ENCODE results near the gene CAMSAP3.

The CAMSAP3 gene, protein sequence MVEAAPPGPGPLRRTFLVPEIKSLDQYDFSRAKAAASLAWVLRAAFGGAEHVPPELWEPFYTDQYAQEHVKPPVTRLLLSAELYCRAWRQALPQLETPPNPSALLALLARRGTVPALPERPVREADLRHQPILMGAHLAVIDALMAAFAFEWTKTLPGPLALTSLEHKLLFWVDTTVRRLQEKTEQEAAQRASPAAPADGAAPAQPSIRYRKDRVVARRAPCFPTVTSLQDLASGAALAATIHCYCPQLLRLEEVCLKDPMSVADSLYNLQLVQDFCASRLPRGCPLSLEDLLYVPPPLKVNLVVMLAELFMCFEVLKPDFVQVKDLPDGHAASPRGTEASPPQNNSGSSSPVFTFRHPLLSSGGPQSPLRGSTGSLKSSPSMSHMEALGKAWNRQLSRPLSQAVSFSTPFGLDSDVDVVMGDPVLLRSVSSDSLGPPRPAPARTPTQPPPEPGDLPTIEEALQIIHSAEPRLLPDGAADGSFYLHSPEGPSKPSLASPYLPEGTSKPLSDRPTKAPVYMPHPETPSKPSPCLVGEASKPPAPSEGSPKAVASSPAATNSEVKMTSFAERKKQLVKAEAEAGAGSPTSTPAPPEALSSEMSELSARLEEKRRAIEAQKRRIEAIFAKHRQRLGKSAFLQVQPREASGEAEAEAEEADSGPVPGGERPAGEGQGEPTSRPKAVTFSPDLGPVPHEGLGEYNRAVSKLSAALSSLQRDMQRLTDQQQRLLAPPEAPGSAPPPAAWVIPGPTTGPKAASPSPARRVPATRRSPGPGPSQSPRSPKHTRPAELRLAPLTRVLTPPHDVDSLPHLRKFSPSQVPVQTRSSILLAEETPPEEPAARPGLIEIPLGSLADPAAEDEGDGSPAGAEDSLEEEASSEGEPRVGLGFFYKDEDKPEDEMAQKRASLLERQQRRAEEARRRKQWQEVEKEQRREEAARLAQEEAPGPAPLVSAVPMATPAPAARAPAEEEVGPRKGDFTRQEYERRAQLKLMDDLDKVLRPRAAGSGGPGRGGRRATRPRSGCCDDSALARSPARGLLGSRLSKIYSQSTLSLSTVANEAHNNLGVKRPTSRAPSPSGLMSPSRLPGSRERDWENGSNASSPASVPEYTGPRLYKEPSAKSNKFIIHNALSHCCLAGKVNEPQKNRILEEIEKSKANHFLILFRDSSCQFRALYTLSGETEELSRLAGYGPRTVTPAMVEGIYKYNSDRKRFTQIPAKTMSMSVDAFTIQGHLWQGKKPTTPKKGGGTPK

DNA sequence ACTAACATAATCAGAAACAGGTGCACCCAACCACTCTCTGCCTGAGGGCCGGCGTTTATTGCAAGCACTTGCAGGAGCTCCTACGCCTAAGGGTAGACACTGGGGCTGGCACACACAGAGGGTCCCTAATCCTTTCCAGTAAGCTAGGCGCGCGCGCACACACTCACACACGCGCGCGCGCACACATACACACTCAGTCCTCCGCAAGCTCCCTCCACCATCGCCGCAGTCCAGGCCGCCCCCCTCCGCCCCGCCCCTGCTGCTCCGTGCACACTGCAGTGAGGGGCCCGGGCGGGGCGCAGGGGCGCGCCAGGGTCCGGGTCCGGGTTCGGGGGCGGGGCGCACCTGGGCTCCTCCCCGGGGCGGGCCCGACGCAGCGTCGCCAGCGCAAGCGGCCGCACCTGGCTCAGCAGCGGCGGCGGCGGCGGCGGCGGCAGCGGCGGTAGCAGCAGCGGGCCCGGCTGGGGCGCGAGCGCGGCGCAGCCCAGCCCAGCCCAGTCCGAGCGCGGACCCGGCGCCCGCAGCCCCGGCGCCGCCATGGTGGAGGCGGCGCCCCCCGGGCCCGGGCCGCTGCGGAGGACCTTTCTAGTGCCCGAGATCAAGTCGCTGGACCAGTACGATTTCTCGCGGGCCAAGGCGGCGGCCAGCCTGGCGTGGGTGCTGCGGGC, at the start of gene CAMSAP3:
CAMSAP3 (plus strand) TSS at position 398 of the 668 bp plus-strand sequence; CDS start at position 538, 140 bp downstream.
- DNase-seq (ENCODE audit: low read depth), result no peak

DNA sequence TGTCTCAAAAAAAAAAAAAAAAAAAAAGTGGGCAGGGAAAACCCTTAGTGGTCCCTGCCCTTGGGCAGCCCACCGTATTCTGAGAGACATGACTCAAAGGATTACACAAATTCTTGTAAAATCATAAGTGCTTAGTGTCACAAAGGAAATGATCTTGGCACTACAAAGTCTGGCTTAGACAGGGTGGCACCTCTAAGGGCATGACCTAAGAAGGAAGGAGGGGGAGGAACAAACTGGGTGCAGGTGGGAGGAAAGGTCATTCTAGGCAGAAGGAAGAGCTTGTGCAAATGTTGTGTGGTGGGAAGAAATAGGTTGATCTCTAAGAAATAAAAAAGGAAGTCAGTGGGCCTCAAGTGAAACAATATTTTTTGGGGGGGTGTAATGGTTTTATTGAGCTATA, 49.8 kb upstream of the CAMSAP3 start:
- no peak for DNase-seq (ENCODE audit: low read depth)

DNA sequence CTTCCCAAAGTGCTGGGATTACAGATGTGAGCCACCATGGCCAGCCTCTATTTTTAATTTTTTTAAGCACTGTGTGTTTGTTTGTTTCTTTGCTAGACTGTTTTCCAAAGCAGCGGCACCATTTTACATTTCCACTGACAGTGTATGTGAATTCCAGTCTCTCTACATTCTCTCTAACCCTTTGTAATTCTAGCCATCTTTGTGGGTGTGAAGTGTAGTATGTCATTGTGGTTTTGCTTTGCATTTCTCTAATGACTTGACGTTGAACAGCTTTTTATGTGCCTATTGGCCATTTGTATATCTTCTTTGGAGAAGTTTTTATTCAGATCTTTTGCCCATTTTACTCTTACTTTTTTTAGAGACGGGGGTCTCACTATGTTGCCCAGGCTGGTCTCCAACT, 48.5 kb upstream of the CAMSAP3 start:
- no peak for DNase-seq (ENCODE audit: low read depth)

DNA sequence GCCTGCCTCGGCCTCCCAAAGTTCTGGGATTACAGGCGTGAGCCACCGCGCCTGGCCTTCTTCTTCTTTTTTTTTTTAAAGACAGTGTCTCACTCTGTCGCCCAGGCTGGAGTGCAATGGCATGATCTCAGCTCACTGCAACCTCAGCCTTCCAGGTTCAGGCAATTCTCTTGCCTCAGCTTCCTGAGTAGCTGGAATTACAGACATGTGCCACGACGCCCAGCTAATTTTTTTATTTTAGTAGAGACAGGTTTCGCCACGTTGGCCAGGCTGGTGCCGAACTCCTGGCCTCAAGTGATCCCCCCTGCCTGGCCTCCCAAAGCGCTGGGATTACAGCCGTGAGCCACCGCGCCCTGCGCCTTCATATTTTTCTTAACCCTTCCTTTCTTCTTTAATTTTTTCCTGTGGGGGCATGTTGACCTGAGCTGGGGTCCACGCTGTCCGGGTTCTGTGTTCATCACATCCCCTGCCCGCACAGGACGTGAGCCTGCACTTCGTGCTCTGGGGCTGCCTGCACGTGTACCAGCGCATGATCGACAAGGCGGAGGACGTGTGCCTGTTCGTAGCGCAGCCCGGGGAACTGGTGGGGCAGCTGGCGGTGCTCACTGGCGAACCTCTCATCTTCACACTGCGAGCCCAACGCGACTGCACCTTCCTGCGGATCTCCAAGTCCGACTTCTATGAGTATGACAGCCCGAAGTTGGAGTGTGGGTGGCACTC, 46.1 kb upstream of the CAMSAP3 start:
- DNase-seq (ENCODE audit: low read depth), result no peak

DNA sequence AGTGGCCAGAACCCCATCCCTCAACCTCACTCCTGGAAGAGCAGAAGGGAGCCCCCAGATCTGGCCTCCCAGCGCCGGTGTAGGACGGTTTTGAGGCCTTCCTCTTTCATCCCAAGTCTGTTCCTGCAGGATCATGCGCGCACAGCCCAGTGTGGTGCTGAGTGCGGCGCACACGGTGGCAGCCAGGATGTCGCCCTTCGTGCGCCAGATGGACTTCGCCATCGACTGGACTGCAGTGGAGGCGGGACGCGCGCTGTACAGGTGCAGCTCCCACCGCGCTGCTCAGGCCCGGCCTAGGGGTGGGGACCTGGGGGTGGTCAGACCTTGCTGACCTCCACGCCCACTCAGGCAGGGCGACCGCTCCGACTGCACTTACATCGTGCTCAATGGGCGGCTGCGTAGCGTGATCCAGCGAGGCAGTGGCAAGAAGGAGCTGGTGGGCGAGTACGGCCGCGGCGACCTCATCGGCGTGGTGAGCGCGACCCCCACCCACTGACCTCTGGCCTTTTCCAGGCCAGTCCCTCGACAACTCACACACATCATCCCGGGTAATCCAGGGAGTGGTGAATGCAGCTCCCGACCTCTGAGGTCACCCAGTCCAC, 45.4 kb upstream of the CAMSAP3 start:
- no peak for DNase-seq (ENCODE audit: low read depth)

DNA sequence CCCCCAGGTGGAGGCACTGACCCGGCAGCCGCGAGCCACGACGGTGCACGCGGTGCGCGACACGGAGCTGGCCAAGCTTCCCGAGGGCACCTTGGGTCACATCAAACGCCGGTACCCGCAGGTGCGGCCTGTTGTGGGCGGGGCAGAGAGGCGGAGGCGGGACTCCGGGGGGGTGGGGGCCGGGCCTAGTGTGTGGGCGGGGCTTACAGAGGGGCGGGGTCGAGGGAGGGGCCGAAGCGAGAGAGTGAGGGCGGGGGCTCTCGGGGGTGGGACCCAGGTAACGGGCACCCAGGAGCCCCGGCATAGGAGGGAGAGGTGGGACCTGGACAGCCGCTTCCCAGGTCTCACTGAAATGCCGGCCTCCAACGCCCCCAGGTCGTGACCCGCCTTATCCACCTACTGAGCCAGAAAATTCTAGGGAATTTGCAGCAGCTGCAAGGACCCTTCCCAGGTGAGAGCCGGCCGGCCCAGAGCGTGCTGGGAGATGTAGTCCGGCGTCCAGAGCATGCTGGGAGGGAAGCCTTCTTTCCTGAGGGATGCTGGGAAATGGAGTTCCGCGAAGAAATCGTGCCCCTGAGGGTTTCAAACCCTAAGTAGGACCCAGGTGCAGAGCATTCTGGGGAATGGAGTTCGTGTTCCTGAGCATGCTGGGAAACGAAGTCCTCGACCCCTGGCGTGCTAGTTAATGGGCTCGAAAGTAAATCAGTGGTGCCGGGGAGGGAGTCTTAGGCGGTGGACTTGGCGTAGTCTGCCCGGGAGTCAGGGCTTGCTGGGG, 44.5 kb upstream of the CAMSAP3 start:
- DNase-seq (ENCODE audit: low read depth), result no peak

DNA sequence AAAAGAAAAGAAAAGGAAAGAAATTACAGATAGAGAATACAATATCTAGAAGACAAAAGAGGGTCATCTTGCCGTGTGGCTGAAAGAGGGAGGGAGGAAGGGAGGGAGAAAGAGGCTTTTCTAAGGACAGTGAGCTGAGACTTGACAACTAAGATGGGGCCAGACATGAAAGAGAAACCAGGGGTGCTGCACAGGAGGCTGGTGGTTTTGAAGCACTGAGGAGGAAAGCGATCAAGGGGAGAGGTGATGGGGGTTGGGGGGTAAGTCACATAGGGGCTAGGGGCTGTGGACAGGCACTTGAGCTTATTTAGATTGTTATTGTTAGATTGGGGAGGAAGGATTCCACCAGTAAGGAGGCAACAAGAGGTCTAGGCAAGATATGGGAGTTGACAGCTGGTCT, 42.9 kb upstream of the CAMSAP3 start:
- no peak for DNase-seq (ENCODE audit: low read depth)

DNA sequence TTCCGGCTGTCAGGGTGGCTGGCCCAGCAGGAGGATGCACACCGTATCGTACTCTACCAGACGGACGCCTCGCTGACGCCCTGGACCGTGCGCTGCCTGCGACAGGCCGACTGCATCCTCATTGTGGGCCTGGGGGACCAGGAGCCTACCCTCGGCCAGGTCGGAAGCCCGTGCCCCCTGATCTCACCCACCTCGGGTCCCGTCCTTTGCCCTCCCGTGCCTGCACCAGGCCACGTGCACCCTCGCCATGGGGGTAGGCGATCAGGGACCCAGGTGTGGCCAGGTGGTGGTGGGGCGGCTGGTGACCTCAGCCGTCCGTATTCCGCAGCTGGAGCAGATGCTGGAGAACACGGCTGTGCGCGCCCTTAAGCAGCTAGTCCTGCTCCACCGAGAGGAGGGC, 41.1 kb upstream of the CAMSAP3 start:
- no peak for DNase-seq (ENCODE audit: low read depth)

DNA sequence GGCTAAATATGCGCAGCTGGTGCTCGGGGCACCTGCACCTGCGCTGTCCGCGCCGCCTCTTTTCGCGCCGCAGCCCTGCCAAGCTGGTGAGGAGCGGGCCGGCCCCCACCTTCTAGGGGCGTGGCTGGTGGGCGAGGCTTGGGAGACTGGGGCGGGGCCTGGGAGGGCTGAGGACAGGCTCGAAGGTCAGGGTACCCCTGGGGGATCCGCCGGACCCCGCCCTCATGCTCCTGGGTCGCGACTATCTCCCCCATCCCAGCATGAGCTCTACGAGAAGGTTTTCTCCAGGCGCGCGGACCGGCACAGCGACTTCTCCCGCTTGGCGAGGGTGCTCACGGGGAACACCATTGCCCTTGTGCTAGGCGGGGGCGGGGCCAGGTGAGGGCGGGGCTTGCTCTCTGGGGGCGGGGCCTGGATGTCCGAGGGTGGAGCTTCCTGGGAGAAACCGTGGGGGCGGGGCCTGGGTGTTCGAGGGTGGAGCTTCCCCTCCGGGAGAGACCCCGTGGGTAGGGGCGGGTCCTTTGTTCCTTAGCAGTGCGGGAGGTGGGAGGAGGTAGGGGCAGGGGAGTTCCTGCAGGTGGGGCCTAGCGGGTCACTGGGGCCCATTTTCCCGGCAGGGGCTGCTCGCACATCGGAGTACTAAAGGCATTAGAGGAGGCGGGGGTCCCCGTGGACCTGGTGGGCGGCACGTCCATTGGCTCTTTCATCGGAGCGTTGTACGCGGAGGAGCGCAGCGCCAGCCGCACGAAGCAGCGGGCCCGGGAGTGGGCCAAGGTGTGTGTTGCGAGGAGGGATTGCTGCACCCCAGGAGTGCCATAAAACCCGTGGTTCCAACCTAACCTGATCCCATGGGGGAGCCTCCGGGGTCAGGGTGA, 40.4 kb upstream of the CAMSAP3 start:
- DNase-seq (ENCODE audit: low read depth), result no peak

DNA sequence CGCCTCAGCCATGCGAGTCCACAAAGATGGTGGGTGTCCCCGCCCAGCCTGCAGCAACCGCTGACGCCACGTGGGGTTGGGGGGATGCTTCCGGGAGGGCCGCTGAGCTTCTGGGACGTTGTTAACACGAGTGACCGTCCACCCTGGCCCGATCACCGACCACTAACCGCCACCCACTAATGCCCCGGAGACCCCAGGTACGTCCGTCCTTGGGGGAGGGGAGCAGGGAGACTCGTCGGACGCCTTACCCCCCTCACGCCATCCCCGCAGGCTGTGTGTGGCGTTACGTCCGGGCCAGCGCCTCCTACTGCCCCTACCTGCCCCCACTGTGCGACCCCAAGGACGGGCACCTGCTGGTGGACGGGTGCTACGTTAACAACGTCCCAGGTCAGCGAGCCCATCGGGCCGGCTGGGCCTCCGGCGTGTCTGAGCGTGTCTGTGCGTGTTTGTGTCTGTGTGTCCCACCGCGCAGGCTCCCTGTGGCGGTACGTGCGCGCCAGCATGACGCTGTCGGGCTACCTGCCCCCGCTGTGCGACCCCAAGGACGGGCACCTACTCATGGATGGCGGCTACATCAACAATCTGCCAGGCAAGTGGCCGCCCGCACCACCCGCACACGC, 38.9 kb upstream of the CAMSAP3 start:
- no peak for DNase-seq (ENCODE audit: low read depth)

DNA sequence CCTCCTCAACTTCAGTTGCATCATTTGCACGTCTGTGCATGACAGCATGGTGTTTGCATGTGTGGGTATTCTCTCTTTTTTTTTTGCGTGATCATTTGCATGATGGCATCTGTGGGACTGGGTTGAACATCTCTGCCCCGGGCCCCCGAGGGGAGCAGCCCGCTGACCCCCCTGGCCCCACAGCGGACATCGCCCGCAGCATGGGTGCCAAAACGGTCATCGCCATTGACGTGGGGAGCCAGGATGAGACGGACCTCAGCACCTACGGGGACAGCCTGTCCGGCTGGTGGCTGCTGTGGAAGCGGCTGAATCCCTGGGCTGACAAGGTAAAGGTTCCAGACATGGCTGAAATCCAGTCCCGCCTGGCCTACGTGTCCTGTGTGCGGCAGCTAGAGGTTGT, 37.0 kb upstream of the CAMSAP3 start:
- DNase-seq (ENCODE audit: low read depth), result no peak

DNA sequence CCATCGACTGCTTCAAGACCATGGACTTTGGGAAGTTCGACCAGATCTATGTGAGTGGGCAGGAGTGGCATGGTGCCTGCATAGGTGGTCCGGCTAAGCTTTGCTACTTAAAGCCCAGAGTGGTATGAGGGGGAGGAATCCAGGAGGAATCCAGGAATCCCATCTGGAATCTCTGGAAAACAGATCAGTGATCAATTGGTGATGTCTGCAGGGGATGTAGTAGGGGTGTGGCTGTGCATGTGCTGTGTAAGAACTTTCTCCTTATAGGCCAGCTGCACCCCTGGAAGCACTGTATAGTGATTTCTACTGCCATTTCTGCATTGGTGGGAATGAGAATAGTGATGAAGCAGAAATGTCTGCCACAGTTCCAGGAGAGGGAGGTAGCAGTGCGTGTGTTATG, 36.6 kb upstream of the CAMSAP3 start:
- DNase-seq (ENCODE audit: low read depth), result no peak

DNA sequence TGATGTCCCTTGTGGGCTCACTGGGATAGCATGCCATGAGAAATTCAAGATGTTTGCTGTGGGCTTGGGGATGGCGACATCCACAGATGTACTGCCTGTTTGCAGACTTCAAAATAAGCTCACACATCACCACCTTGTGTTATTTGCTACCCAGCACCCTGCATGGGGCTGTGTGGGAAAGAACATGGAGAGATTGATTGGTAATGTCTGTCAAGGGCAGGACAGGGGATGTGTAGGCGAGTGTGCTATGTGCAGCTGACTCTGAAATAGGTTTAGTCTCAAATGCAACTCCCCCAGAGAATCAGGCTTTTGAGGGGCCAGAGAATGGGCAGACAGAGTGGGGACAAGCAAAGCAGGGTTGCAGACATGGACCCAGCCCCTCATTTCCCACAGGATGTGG, 35.4 kb upstream of the CAMSAP3 start:
- no peak for DNase-seq (ENCODE audit: low read depth)

DNA sequence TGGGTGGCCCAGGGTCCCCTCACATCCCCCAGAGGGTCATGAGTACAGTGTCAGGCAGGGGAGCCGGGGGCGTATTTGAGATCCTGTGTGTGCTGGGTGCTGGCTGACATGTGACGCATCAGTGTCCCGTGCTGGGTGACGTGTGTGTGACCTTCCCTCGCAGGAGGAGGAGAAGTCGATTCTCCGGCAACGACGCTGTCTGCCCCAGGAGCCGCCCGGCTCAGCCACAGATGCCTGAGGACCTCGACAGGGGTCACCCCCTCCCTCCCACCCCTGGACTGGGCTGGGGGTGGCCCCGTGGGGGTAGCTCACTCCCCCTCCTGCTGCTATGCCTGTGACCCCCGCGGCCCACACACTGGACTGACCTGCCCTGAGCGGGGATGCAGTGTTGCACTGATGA, 34.3 kb upstream of the CAMSAP3 start:
- DNase-seq (ENCODE audit: low read depth), result no peak

DNA sequence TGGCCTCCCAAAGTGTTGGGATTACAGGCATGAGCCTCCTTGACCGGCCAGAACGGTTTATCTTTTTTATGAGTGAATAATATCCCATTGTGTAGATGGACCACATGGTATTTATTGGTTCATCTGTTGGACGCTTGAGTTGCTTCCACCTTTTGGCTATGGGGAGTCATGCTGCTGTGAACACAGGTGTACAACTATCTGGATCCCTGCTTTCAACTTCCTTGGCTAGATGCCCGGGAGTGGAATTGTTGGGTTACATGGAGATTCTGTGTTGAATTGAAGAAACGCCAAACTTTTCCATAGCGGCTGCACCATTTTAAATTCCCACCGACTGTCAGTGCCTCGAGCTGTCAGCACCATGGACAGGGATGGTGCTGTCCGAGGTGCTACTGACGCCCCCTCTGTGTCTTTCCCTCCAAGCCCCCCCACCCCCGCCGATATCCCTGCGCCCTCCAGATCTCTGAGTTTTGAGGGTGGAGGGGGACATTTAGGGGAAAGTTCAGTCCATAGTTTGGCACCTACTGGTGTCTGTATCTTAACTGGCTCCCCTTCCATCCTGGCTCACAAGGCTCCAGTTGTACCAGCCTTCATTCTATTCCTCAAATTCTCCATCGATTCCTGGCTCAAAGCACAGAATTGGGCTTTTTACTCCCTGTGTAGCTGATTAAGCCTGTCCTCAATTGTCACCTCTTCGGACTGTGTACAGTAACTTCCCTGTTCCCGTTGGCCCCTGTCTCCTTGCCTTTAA, 32.8 kb upstream of the CAMSAP3 start:
- DNase-seq (ENCODE audit: low read depth), result no peak

DNA sequence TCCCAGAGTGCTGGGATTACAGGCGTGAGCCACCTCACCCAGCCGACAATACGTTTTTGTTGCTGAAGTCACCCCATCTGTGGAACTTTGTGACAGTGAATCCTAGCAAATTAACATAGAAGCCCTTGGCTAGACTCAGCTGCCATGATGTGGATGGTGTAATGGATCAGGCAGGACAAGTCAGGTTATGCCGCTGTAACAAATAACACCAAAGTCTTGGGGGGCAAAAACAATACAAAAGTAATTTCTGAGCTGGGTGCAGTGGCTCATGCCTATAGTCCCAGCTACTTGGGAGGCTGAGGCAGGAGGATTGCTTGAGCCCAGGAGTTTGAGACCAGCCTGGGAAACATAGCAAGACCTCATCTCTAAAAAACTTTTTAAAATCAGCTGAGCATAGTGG, 30.8 kb upstream of the CAMSAP3 start:
- no peak for DNase-seq (ENCODE audit: low read depth)

DNA sequence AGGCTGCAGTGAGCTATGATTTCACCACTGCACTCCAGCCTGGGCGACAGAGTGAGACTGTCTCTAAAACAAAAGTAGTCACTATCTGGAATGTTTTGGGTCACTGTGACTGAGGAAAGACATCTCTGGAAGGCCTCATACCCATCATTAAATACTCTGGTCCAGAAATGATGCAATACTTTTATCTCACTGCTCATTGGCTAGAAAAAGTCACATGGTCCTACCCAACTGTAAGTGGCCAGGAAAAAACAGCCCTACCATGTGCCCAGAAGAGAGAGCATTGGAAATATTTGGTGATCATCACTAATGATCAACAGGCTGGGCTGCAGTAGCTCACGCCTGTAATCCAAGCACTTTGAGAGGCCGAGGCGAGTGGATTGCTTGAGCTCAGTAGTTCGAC, 30.3 kb upstream of the CAMSAP3 start:
- DNase-seq (ENCODE audit: low read depth), result no peak

DNA sequence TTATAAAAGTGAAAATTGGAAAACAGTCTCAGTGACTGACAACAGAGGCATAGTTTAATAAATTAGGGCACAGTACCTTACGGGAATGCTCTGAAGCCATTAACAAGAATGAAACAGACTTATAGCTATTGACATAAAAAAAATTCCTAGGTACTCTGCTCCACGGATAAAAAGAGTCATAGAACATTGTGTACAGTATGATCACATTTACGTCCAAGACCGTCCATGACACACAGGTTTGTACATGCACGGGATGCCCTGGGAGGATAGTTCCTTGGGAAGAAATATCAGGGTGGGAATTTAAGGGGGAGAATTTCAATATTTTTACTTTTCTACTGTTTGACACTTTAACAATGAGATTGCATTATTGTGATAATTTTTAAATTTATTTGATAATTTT, 24.9 kb upstream of the CAMSAP3 start:
- DNase-seq (ENCODE audit: low read depth), result no peak
